K562 (cell line): Measurements from ENCODE around the gene TMEM178A. TPM values are rescaled to one million over a fixed set of nuclear protein-coding genes. Genes with fewer than 3 reads are reported as not detected.

Experiments used
- ATAC-seq: fragments of 200-7000 bp; cut with Tn5 transposase; 3 replicates; pipeline ENCODE4 v1.9.1; 2020; ENCODE audit warnings: moderate library complexity
- BruUV-seq: library from RNA; stranded (reverse); fragments of 400-500 nt; replicated peaks from 2 replicates; lab custom pipeline; 2021; lab: Mats Ljungman, UMichigan
- CTCF ChIA-PET: fragments of 300-600 bp; formaldehyde crosslinking; extraction: SDS; loops from one replicate; lab custom pipeline; 2021; ENCODE audit warnings: low intra/inter-chr PET ratio; lab: Yijun Ruan, JAX
- POLR2A ChIA-PET: fragments of 300-600, 350-650 bp; sonication (Branson Sonifier 250); formaldehyde crosslinking; extraction: SDS; loops from one replicate; lab custom pipeline; 2021; ENCODE audit warnings: antibody characterized with exemption, inconsistent platforms; lab: Yijun Ruan, JAX
- DNase-seq, 4 experiments: peaks; one replicate each; pipeline versions ENCODE4 v3.0.0 to v3.0.0-alpha.2; 2011 to 2018; ENCODE audit warnings: low spot score in 3 of 4, mixed read lengths in 3 of 4; ENCODE audit errors: extremely low read depth in 1 of 4
- FAIRE-seq: peaks from 2 replicates; lab custom pipeline; 2011; peaks lifted over from hg19 to GRCh38; lab: Jason Lieb, UNC
- H2AFZ ChIP-seq: 2 replicates; pipeline ENCODE4 v1.6.0; 2011; ENCODE audit warnings: low read depth, low read length, control low read depth, inconsistent platforms
- H3K27ac ChIP-seq: fragments of 200-600 bp; 3 replicates; pipeline ENCODE4 v1.8.0; 2011; ENCODE audit warnings: low read depth, mild to moderate bottlenecking, control low read depth, inconsistent platforms, low read length, moderate library complexity, mixed read lengths; ENCODE audit errors: extremely low read depth
- H3K27me3 ChIP-seq, 2 experiments: fragments of 300-600 bp in 1 of 2; 2 replicates in 1 of 2; 3 replicates in 1 of 2; pipeline versions ENCODE4 v1.6.0 to v1.8.0; 2011; ENCODE audit warnings: inconsistent platforms in 2 of 2, low read length in 2 of 2, mild to moderate bottlenecking in 1 of 2, mixed read lengths in 1 of 2, moderate library complexity in 1 of 2; ENCODE audit not compliant: control insufficient read depth in 2 of 2, insufficient read depth in 2 of 2
- H3K36me3 ChIP-seq: fragments of 300-600 bp; 3 replicates; pipeline ENCODE4 v1.8.0; 2011; ENCODE audit warnings: mild to moderate bottlenecking, low read length, inconsistent platforms; ENCODE audit not compliant: control insufficient read depth, insufficient read depth
- H3K4me1 ChIP-seq, 2 experiments: fragments of 200-600 bp in 1 of 2; replicated peaks in 1 of 2; 2 replicates in 1 of 2; 3 replicates in 1 of 2; pipeline versions ENCODE4 v1.5.1 to v1.8.0; 2011; ENCODE audit warnings: inconsistent platforms in 2 of 2, low read length in 2 of 2, mild to moderate bottlenecking in 1 of 2, mixed read lengths in 1 of 2, moderate library complexity in 1 of 2; ENCODE audit not compliant: control insufficient read depth in 2 of 2, insufficient read depth in 2 of 2
- H3K4me2 ChIP-seq: 2 replicates; pipeline ENCODE4 v1.6.1; 2011; ENCODE audit warnings: low read length, control low read depth, inconsistent platforms, mixed read lengths; ENCODE audit not compliant: insufficient read depth
- H3K4me3 ChIP-seq: fragments of 200-600 bp; sonication (generic), shearing (Covaris generic); 2 replicates; pipeline ENCODE4 v1.5.1; 2016; ENCODE audit warnings: control low read depth, inconsistent platforms
- H3K79me2 ChIP-seq: fragments of 200-600 bp; 3 replicates; pipeline ENCODE4 v1.8.0; 2011; ENCODE audit warnings: low read length, inconsistent platforms; ENCODE audit not compliant: control insufficient read depth, insufficient read depth
- H3K9ac ChIP-seq, 2 experiments: 2 replicates each; pipeline versions ENCODE4 v1.6.0 to v1.6.1; 2011; ENCODE audit warnings: low read depth in 2 of 2, low read length in 2 of 2, control low read depth in 1 of 2, inconsistent platforms in 1 of 2, mild to moderate bottlenecking in 1 of 2, mixed read lengths in 1 of 2; ENCODE audit not compliant: insufficient read depth in 1 of 2
- H3K9me1 ChIP-seq: one replicate; pipeline ENCODE4 v1.6.0; 2011; ENCODE audit warnings: inconsistent platforms, mild to moderate bottlenecking, low read length, moderate library complexity; ENCODE audit not compliant: control insufficient read depth, insufficient read depth
- H3K9me3 ChIP-seq: replicated peaks from 2 replicates; pipeline ENCODE4 v1.5.1; 2011; ENCODE audit warnings: low read depth, low read length, inconsistent platforms; ENCODE audit not compliant: control insufficient read depth, insufficient read depth
- H4K20me1 ChIP-seq: replicated peaks from 2 replicates; pipeline ENCODE4 v1.6.1; 2011; ENCODE audit warnings: low read length, inconsistent platforms, mixed read lengths; ENCODE audit not compliant: control insufficient read depth, insufficient read depth
- CEBPB ChIP-seq: fragments of 450-650 bp; IDR thresholded peaks from 2 replicates; pipeline ENCODE4 v1.6.1; 2016; ENCODE audit warnings: missing genetic modification characterization, missing compliant biosample characterization
- DPF2 ChIP-seq: fragments of 450-650 bp; IDR thresholded peaks from 2 replicates; pipeline ENCODE4 v1.6.1; 2016
- E4F1 ChIP-seq: fragments of 250-450 bp; sonication (Bioruptor Pico); IDR thresholded peaks from 2 replicates; pipeline ENCODE4 v1.5.0; 2021; ENCODE audit warnings: mild to moderate bottlenecking, borderline replicate concordance
- ESRRB ChIP-seq: fragments of 250-450 bp; sonication (Bioruptor Pico); IDR thresholded peaks from 2 replicates; pipeline ENCODE4 v1.5.0; 2020; ENCODE audit warnings: mild to moderate bottlenecking, moderate library complexity, borderline replicate concordance
- ETS2 ChIP-seq: IDR thresholded peaks from 2 replicates; pipeline ENCODE4 v1.6.1; 2016; ENCODE audit warnings: borderline replicate concordance, missing genetic modification characterization, mild to moderate bottlenecking, moderate library complexity, missing compliant biosample characterization; ENCODE audit not compliant: poor library complexity, severe bottlenecking
- KLF16 ChIP-seq: IDR thresholded peaks from 2 replicates; pipeline ENCODE4 v1.6.1; 2016; ENCODE audit warnings: antibody characterized with exemption
- NR1H2 ChIP-seq: sonication (generic); formaldehyde crosslinking; IDR thresholded peaks from 2 replicates; pipeline ENCODE4 v1.4.0; 2020; ENCODE audit warnings: mild to moderate bottlenecking, missing genetic modification reagents
- TFAP4 ChIP-seq: sonication (generic); formaldehyde crosslinking; IDR thresholded peaks from 2 replicates; pipeline ENCODE4 v1.8.0; 2022; ENCODE audit warnings: missing genetic modification reagents, mild to moderate bottlenecking, moderate library complexity, borderline replicate concordance
- XRCC4 ChIP-seq: IDR thresholded peaks from one replicate; pipeline ENCODE4 v1.6.1; 2011; ENCODE audit not compliant: insufficient read depth, insufficient read length; ENCODE audit errors: extremely low read depth
- ZNF507 ChIP-seq: conservative IDR thresholded peaks from 2 replicates; pipeline ENCODE4 v1.6.1; 2017; ENCODE audit warnings: missing genetic modification characterization, missing compliant biosample characterization
- WGBS: fragments of 100-300 bp; shearing (Covaris generic); methylation state at CpG from one replicate; pipeline ENCODE4 v1.1.6; 2016; ENCODE audit warnings: low coverage, mixed read lengths; ENCODE audit not compliant: insufficient coverage; ENCODE audit errors: missing lambda C conversion rate; 5-methylcytosine and 5-hydroxymethylcytosine counted together
- in situ Hi-C: fragments of 300-500 bp; cut with MboI; formaldehyde crosslinking; loops from 4 replicates; pipeline ENCODE4 v1.15.0; 2018; ENCODE audit warnings: inconsistent platforms, mixed read lengths
- intact Hi-C: fragments of 100-400 bp; cut with micrococcal nuclease; formaldehyde crosslinking; loops from 2 replicates; pipeline ENCODE4 v1.14.2; 2022
- polyA plus RNA-seq, 8 experiments: library from polyadenylated mRNA; depleted of rRNA in 4 of 8; stranded (reverse) in 5 of 8; unstranded in 3 of 8; fragments of >200 nt; fragmentation: Nextera tagmentation in 2 of 8; fragmentation: Illumina TruSeq in 1 of 8; extraction: Ambion mirVana in 2 of 8; extraction: Trizol in 1 of 8; gene quantifications; 2 replicates each; pipeline versions ENCODE4 v1.2.1 to v1.2.3, GENCODE V29; 2011 to 2014; ENCODE audit warnings: inconsistent platforms in 1 of 8, missing spikeins in 1 of 8
- total RNA-seq, 7 experiments: library from RNA; depleted of rRNA in 6 of 7; stranded (reverse); fragments of >200 nt in 6 of 7; fragmentation: Illumina TruSeq in 2 of 7; extraction: Trizol in 2 of 7; gene quantifications; 2 replicates each; pipeline versions ENCODE4 v1.2.1 to v1.2.3, GENCODE V29; 2011 to 2021; ENCODE audit warnings: low replicate concordance in 1 of 7

Gene TMEM178A
- total and polyA plus RNA-seq, 9 of the 15 experiments (the other 6 are each of a cell fraction or from before 2014, with no cell fraction given) = 0.04 to 0.17 TPM; not detected in 7

GRCh38 chr2:39663187-39663930, 2.4 kb upstream of the TMEM178A start:
- DNase-seq (no peak), ATAC-seq (no peak)
- Histone ChIP-seq H3K9me3 (no peaks in the 10 kb centered on the region), H3K4me3 (no peak overlapping the region)
- no TSS peak for BruUV-seq
- intact Hi-C loops = no loop called here
- no peak for TF ChIP-seq TFAP4 (CRISPR knock-in tag)
- no peak for TF ChIP-seq NR1H2
- no peak for TF ChIP-seq ZNF507 (tag)
- TF ChIP-seq E4F1 (CRISPR knock-in tag) = no peak
- no peak for TF ChIP-seq ESRRB (CRISPR knock-in tag)
- no peak for TF ChIP-seq CEBPB (tag)
- no peak for TF ChIP-seq KLF16
- TF ChIP-seq ETS2 = no peak
- TF ChIP-seq DPF2 = no peak
- no peak for TF ChIP-seq XRCC4
- TF ChIP-seq, all 486 proteins: peak for 0
- Histone ChIP-seq H3K4me1 (peaks cover 0 to 8% of the 10 kb centered on the region in 2 experiments; a peak in 1 of 5 replicates), H3K9ac (no peak overlapping the region), H3K36me3 (no peaks in the 10 kb centered on the region), H3K79me2 (no peaks in the 10 kb centered on the region), H3K27me3 (peaks cover 25 to 26% of the 10 kb centered on the region in 2 experiments; a peak in 4 of 5 replicates), H4K20me1 (no peaks in the 10 kb centered on the region; the same call in 1 of the 2 replicates), H2AFZ (no peak overlapping the region), H3K4me2 (no peak overlapping the region), H3K9me1 (no peaks in the 10 kb centered on the region), H3K27ac (no peak overlapping the region)
- whole genome bisulfite sequencing = 0% methylated on average over 2 of the region's 2 CpGs
- in situ Hi-C loops = no loop called here
- POLR2A ChIA-PET = interaction anchor here (1.2 kb wide), 1 partner anchor 284 kb away, joined by 3 read pairs; no protein-coding TSS in a partner anchor
- no peak for FAIRE-seq
- CTCF ChIA-PET = interaction anchor here (0.6 kb wide), 1 partner anchor 373 kb away, joined by 3 read pairs; no protein-coding TSS in a partner anchor
